HepG2 (cell line): ENCODE results near the gene UNC93A. TPM values are rescaled to one million over a fixed set of nuclear protein-coding genes. Genes with fewer than 3 reads are reported as not detected.

ENCODE experiments used
- ETV5 ChIP-seq: IDR thresholded peaks from 2 replicates; pipeline ENCODE4 v1.6.1; 2018; ENCODE audit warnings: missing biosample characterization, missing genetic modification reagents, inconsistent platforms, borderline replicate concordance
- HMGXB3 ChIP-seq: sonication (generic); formaldehyde crosslinking; IDR thresholded peaks from 2 replicates; pipeline ENCODE4 v1.4.0; 2020; ENCODE audit warnings: missing genetic modification reagents, borderline replicate concordance
- SMAD1 ChIP-seq: sonication (generic); formaldehyde crosslinking; IDR thresholded peaks from 2 replicates; pipeline ENCODE4 v1.4.0; 2020; ENCODE audit warnings: missing genetic modification reagents, low read depth, mild to moderate bottlenecking, borderline replicate concordance
- SRSF9 ChIP-seq: fragments of 200-400 bp; formaldehyde crosslinking; IDR thresholded peaks from 2 replicates; pipeline ENCODE4 v1.6.1; 2018; ENCODE audit warnings: borderline replicate concordance, mild to moderate bottlenecking, low read depth, low read length; ENCODE audit not compliant: insufficient read depth, poor library complexity, severe bottlenecking
- ZNF121 ChIP-seq: sonication (generic); formaldehyde crosslinking; IDR thresholded peaks from 2 replicates; pipeline ENCODE4 v1.5.0; 2020; ENCODE audit warnings: mild to moderate bottlenecking, missing genetic modification reagents
- polyA plus RNA-seq, 8 experiments: library from polyadenylated mRNA; depleted of rRNA in 3 of 8; stranded (reverse) in 7 of 8; unstranded in 1 of 8; fragments of >200 nt; fragmentation: Illumina TruSeq in 4 of 8; extraction: Trizol in 4 of 8; gene quantifications; 2 replicates each; pipeline versions ENCODE4 v1.2.1 to v1.2.3, GENCODE V29; 2011 to 2016; ENCODE audit warnings: low read depth in 4 of 8, missing spikeins in 1 of 8, mixed read lengths in 1 of 8; ENCODE audit not compliant: insufficient read depth in 1 of 8
- total RNA-seq, 5 experiments: library from RNA; depleted of rRNA; stranded (reverse); fragments of >200 nt; fragmentation: Illumina TruSeq; extraction: Trizol; gene quantifications; 2 replicates each; pipeline ENCODE4 v1.2.3, GENCODE V29; 2016; ENCODE audit warnings: low read depth in 1 of 5
- TF ChIP-seq, protein P1 (sequence below): sonication (generic); formaldehyde crosslinking; IDR thresholded peaks from 2 replicates; pipeline ENCODE4 v1.8.0; 2022; ENCODE audit warnings: mild to moderate bottlenecking, missing genetic modification reagents, borderline replicate concordance

Gene UNC93A
- total and polyA plus RNA-seq, 2 of the 13 experiments (the other 11 are each of a cell fraction or from before 2014, with no cell fraction given), result 11.0 to 42.7 TPM

DNA sequence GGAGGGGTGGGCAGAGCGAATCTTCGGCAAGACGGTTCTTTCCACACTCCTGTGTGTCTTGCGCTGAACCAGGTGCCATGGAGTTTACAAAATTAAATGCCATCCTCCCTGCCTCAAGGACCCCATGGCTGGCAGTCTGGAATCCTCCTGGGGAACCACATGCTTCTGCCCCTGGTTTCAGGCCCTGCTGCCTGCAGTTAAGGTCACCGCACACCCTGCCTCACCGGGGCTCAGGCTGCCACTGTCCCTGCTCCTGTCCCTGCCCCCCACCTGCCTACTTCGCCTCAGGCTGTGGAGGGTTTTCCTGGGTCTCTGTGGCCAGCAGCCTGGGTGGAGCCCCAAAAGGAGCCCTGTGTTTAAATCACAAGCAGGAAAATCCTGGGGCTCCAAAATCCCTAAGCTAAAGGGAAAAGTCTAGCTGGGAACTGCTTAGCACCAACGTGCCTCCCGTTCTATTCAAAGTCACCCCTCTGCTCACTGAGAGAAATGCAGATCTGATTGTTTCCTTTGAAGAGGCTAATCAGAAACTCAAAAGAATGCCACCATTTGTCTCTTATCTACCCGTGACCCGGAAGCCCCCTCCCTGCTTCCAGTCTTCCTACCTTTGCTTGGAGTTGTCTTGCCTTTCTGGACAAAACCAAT lies 23.2 kb downstream of the UNC93A start (continued):
- TF ChIP-seq HMGXB3 (CRISPR knock-in tag), result no peak
- no peak for TF ChIP-seq ZNF121
- no peak for TF ChIP-seq ETV5 (CRISPR knock-in tag)
- TF ChIP-seq SMAD1, result no peak
- TF ChIP-seq, protein P1, sequence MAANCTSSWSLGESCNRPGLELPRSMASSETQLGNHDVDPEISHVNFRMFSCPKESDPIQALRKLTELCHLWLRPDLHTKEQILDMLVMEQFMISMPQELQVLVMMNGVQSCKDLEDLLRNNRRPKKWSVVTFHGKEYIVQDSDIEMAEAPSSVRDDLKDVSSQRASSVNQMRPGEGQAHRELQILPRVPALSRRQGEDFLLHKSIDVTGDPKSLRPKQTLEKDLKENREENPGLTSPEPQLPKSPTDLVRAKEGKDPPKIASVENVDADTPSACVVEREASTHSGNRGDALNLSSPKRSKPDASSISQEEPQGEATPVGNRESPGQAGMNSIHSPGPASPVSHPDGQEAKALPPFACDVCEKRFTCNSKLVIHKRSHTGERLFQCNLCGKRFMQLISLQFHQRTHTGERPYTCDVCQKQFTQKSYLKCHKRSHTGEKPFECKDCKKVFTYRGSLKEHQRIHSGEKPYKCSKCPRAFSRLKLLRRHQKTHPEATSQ, result no peak
- TF ChIP-seq SRSF9, result no peak
